Measurements from ENCODE around the gene UGT2A2. TPM values are rescaled to one million over a fixed set of nuclear protein-coding genes. Genes with fewer than 3 reads are reported as not detected.

The UGT2A2 gene
- total RNA-seq, 1 donor from 2014 or later, result not detected

DNA sequence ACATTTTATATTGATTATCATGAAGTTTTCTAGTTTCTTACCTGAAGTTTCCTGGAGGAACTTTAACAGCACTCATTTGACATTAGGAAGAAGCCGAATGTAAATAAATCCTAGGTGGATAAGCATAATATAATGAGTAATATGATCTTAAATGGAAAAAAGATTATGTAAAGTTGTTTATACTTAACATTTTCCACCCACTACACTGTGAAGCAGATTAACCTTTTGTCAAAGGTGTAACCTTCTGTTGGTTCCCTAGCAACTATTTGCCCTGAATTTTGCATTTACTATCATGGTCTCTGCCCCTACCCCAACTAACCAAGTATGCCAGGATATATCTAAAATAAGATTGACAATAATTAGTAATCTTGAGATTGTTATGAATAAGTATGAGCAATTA is 13.7 kb upstream of the UGT2A2 start, which contains the start of gene UGT2A1:
Gene UGT2A1, minus strand, starts transcription at position 101 of the 400 bp plus-strand sequence. CDS start 5,603 bp downstream, outside the sequence.
- DNase-seq (ENCODE audit: low read depth), result no peak
- no peak for TF ChIP-seq CTCF (IDR thresholded peaks at IDR 0.05; ENCODE audit: insufficient read depth, low read length, severe bottlenecking)
- Histone ChIP-seq H3K36me3 (ENCODE audit: control insufficient read depth, insufficient read depth, low read length) (no peaks in the 10 kb centered on the region), H3K27me3 (ENCODE audit: control insufficient read depth, insufficient read depth, low read length) (no peaks in the 10 kb centered on the region), H3K4me3 (ENCODE audit: low read depth, low read length) (no peak within 1 kb of the TSS)
- no peak for FAIRE-seq

GRCh38 chr4:69650872-69651271 is 11.4 kb upstream of the UGT2A2 start:
- Histone ChIP-seq H3K27me3 (ENCODE audit: control insufficient read depth, insufficient read depth, low read length) (no peaks in the 10 kb centered on the region), H3K4me3 (ENCODE audit: low read depth, low read length) (no peak overlapping the region), H3K36me3 (ENCODE audit: control insufficient read depth, insufficient read depth, low read length) (no peaks in the 10 kb centered on the region)
- no peak for TF ChIP-seq CTCF (IDR thresholded peaks at IDR 0.05; ENCODE audit: insufficient read depth, low read length, severe bottlenecking)
- FAIRE-seq (no peak), DNase-seq (ENCODE audit: low read depth) (no peak)

DNA sequence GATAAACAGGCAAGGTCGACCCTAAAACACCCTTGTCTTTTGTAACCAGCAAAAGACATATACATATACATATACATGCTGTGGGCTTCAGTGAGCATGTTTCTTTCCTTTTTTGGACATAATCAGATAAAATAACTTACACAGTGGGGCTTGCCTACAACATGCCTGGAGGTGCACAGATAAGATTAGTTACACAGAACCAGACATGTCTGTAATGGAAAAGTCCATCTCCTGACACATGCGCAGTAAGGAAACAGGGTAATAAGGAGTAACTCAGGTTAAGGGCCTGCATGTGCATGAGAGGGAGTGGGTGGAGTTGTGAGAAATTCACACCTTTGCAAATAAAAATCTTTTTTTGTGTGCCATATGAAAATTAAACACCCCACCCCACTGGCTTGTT is 10.2 kb upstream of the UGT2A2 start:
- FAIRE-seq, result no peak
- Histone ChIP-seq H3K36me3 (ENCODE audit: control insufficient read depth, insufficient read depth, low read length) (no peaks in the 10 kb centered on the region), H3K4me3 (ENCODE audit: low read depth, low read length) (no peak overlapping the region), H3K27me3 (ENCODE audit: control insufficient read depth, insufficient read depth, low read length) (no peaks in the 10 kb centered on the region)
- no peak for TF ChIP-seq CTCF (IDR thresholded peaks at IDR 0.05; ENCODE audit: insufficient read depth, low read length, severe bottlenecking)
- peak; percentile 88 for DNase-seq (ENCODE audit: low read depth)

DNA sequence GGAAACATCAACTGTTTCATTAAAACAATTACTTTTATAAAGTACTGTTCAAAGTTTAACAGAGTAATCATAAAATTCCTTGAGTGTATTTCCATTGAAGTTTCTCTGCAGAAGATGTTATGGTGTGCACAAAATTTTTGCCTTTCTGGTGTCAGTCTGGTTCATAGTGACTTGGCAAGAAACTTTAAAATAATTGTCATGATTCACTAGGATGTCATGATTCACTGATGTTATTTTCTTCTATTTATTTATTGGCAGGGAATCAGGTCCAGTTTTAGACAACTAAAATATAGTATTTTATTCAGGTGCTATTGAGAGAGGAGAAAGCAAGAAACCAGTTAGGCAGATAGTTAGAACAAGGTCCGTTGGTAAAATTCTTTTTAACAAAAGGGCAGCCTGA is 9.8 kb upstream of the UGT2A2 start:
- FAIRE-seq (no peak), DNase-seq (ENCODE audit: low read depth) (peak; percentile 75)
- no peak for TF ChIP-seq CTCF (IDR thresholded peaks at IDR 0.05; ENCODE audit: insufficient read depth, low read length, severe bottlenecking)
- Histone ChIP-seq H3K27me3 (ENCODE audit: control insufficient read depth, insufficient read depth, low read length) (no peaks in the 10 kb centered on the region), H3K4me3 (ENCODE audit: low read depth, low read length) (no peak overlapping the region), H3K36me3 (ENCODE audit: control insufficient read depth, insufficient read depth, low read length) (no peaks in the 10 kb centered on the region)

GRCh38 chr4:69642961-69643360 is 3.5 kb upstream of the UGT2A2 start:
- FAIRE-seq, result no peak
- no peak for TF ChIP-seq CTCF (IDR thresholded peaks at IDR 0.05; ENCODE audit: insufficient read depth, low read length, severe bottlenecking)
- no peaks in the 10 kb centered on the region for H3K36me3 ChIP-seq (ENCODE audit: control insufficient read depth, insufficient read depth, low read length)

GRCh38 chr4:69640289-69640688 is 847 bp upstream of the UGT2A2 start:
- H3K36me3 ChIP-seq (ENCODE audit: control insufficient read depth, insufficient read depth, low read length), result no peaks in the 10 kb centered on the region
- FAIRE-seq, result no peak
- peak; percentile 50 for DNase-seq (ENCODE audit: low read depth)
- H3K27me3 ChIP-seq (ENCODE audit: control insufficient read depth, insufficient read depth, low read length), result no peaks in the 10 kb centered on the region
- TF ChIP-seq CTCF (IDR thresholded peaks at IDR 0.05; ENCODE audit: insufficient read depth, low read length, severe bottlenecking), result no peak
- no peak overlapping the region for H3K4me3 ChIP-seq (ENCODE audit: low read depth, low read length)

More at GRCh38 chr4:69642961-69643360, 3.5 kb upstream of the UGT2A2 start:
- Histone ChIP-seq H3K27me3 (ENCODE audit: control insufficient read depth, insufficient read depth, low read length) (no peaks in the 10 kb centered on the region), H3K4me3 (ENCODE audit: low read depth, low read length) (no peak overlapping the region)
- DNase-seq (ENCODE audit: low read depth), result no peak
